PC-3 (cell line): ENCODE data around the gene DMAC2L. TPM values are rescaled to one million over a fixed set of nuclear protein-coding genes. Genes with fewer than 3 reads are reported as not detected.

Experiments
- ATAC-seq: fragments of 200-7000 bp; cut with Tn5 transposase; 2 replicates; pipeline ENCODE4 v1.9.1; 2020; ENCODE audit warnings: mild to moderate bottlenecking, moderate library complexity
- BruUV-seq: library from RNA; stranded (reverse); fragments of 400-500 nt; replicated peaks from 2 replicates; lab custom pipeline; 2021; lab: Mats Ljungman, UMichigan
- CTCF ChIA-PET: fragments of 300-600 bp; sonication (Branson Sonifier 250); formaldehyde crosslinking; loops from one replicate; lab custom pipeline; 2022; ENCODE audit warnings: antibody characterized with exemption; lab: Charles Lee
- POLR2A ChIA-PET: fragments of 300-600 bp; sonication (Branson Sonifier 250); formaldehyde crosslinking; loops from one replicate; lab custom pipeline; 2022; ENCODE audit warnings: antibody characterized with exemption; ENCODE audit not compliant: unreplicated experiment; lab: Charles Lee
- DNase-seq: peaks from one replicate; pipeline ENCODE4 v3.0.0-alpha.2; 2015
- H2AFZ ChIP-seq: fragments of 300-600 bp; sonication (generic); 2 replicates; pipeline ENCODE4 v1.6.0; 2016; ENCODE audit warnings: antibody characterized with exemption, low read length
- H3F3A ChIP-seq: fragments of 300-600 bp; sonication (generic); one replicate; pipeline ENCODE4 v1.6.0; 2017; ENCODE audit warnings: antibody characterized with exemption, low read length, control low read depth, mild to moderate bottlenecking; ENCODE audit not compliant: unreplicated experiment
- H3K27ac ChIP-seq: fragments of 300-600 bp; sonication (generic); 2 replicates; pipeline ENCODE4 v1.5.1; 2016; ENCODE audit warnings: mild to moderate bottlenecking, low read length
- H3K27me3 ChIP-seq: fragments of 300-600 bp; sonication (generic); 2 replicates; pipeline ENCODE4 v1.6.1; 2016; ENCODE audit warnings: low read length, mixed read lengths
- H3K36me3 ChIP-seq: fragments of 300-600 bp; sonication (generic); 2 replicates; pipeline ENCODE4 v1.6.1; 2016; ENCODE audit warnings: low read depth, mixed run types, low read length, mixed read lengths
- H3K4me1 ChIP-seq: fragments of 300-600 bp; sonication (generic); 2 replicates; pipeline ENCODE4 v1.5.1; 2016; ENCODE audit warnings: low read length; ENCODE audit not compliant: insufficient read depth
- H3K4me2 ChIP-seq: fragments of 300-600 bp; sonication (generic); 2 replicates; pipeline ENCODE4 v1.6.0; 2016; ENCODE audit warnings: low read length
- H3K4me3 ChIP-seq: fragments of 300-600 bp; sonication (generic); 2 replicates; pipeline ENCODE4 v1.5.1; 2016; ENCODE audit warnings: mild to moderate bottlenecking, low read length, mixed read lengths
- H3K79me2 ChIP-seq: fragments of 300-600 bp; sonication (generic); 2 replicates; pipeline ENCODE4 v1.6.1; 2017; ENCODE audit warnings: low read length, mixed read lengths
- H3K9ac ChIP-seq: fragments of 300-600 bp; sonication (generic); 2 replicates; pipeline ENCODE4 v1.6.0; 2016; ENCODE audit warnings: mild to moderate bottlenecking, low read length
- H3K9me2 ChIP-seq: fragments of 300-600 bp; sonication (generic); replicated peaks from 2 replicates; pipeline ENCODE4 v1.6.1; 2016; ENCODE audit warnings: mixed run types, low read length, mixed read lengths
- H3K9me3 ChIP-seq: fragments of 300-600 bp; sonication (generic); 2 replicates; pipeline ENCODE4 v1.6.1; 2016; ENCODE audit warnings: low read length, mixed read lengths
- H4K20me1 ChIP-seq: fragments of 300-600 bp; sonication (generic); 2 replicates; pipeline ENCODE4 v1.6.1; 2016; ENCODE audit warnings: low read length, mixed read lengths
- EZH2 ChIP-seq: fragments of 300-600 bp; sonication (generic); IDR thresholded peaks from one replicate; pipeline ENCODE4 v1.6.1; 2017; ENCODE audit warnings: antibody characterized with exemption, mild to moderate bottlenecking, low read length; ENCODE audit not compliant: unreplicated experiment
- EZH2phosphoT487 ChIP-seq: fragments of 300-600 bp; sonication (generic); IDR thresholded peaks from 2 replicates; pipeline ENCODE4 v1.6.1; 2018; ENCODE audit warnings: mild to moderate bottlenecking, antibody characterized with exemption, low read length, borderline replicate concordance
- intact Hi-C: fragments of 100-400 bp; cut with micrococcal nuclease; formaldehyde crosslinking; loops from 2 replicates; pipeline ENCODE4 v1.9.0; 2023
- total RNA-seq: library from RNA; depleted of rRNA; stranded (reverse); fragments of >200 nt; gene quantifications from 2 replicates; pipeline ENCODE4 v1.2.3, GENCODE V29; 2014
- TF ChIP-seq, protein P1 (sequence below): fragments of 300-600 bp; sonication (generic); conservative IDR thresholded peaks from 2 replicates; pipeline ENCODE4 v1.5.1; 2017; ENCODE audit warnings: antibody characterized with exemption, low read depth, mild to moderate bottlenecking, low read length

The DMAC2L gene
- total RNA-seq, 1 experiment from 2014 or later: 18.1 TPM

DNA sequence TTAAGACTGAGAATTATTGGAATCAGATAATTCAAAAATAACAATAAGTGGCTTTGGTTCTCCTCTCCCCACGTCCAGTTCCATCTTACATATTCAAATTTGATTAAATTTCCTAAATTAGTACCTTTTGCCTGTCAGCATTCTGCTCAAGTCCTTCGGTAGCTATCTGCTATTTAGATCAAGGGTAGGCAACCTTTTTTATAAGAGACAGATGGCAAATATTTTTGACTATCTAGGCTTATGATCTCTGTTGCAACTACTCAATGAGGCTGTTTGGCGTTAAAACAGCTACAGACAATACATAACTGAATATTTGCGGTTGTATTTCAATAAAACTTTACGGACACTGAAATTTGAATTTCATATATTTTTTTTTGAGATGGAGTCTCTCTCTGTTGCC, 21.8 kb upstream of the DMAC2L start:
- CTCF ChIA-PET: no interaction called here
- H3K9me2 ChIP-seq: no peaks in the 10 kb centered on the region
- no peaks in the 10 kb centered on the region for H3K79me2 ChIP-seq
- H3F3A ChIP-seq: no peaks in the 10 kb centered on the region
- H3K4me2 ChIP-seq: no peak overlapping the region
- no TSS peak for BruUV-seq
- no peak overlapping the region for H3K9ac ChIP-seq
- no peak overlapping the region for H3K4me3 ChIP-seq
- H2AFZ ChIP-seq: no peak overlapping the region
- H3K9me3 ChIP-seq: no peaks in the 10 kb centered on the region
- H3K27ac ChIP-seq: no peak overlapping the region
- TF ChIP-seq EZH2 (no peak), EZH2phosphoT487 (no peak)
- TF ChIP-seq, protein P1, sequence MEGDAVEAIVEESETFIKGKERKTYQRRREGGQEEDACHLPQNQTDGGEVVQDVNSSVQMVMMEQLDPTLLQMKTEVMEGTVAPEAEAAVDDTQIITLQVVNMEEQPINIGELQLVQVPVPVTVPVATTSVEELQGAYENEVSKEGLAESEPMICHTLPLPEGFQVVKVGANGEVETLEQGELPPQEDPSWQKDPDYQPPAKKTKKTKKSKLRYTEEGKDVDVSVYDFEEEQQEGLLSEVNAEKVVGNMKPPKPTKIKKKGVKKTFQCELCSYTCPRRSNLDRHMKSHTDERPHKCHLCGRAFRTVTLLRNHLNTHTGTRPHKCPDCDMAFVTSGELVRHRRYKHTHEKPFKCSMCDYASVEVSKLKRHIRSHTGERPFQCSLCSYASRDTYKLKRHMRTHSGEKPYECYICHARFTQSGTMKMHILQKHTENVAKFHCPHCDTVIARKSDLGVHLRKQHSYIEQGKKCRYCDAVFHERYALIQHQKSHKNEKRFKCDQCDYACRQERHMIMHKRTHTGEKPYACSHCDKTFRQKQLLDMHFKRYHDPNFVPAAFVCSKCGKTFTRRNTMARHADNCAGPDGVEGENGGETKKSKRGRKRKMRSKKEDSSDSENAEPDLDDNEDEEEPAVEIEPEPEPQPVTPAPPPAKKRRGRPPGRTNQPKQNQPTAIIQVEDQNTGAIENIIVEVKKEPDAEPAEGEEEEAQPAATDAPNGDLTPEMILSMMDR: no peak
- no peak for DNase-seq
- no peaks in the 10 kb centered on the region for H4K20me1 ChIP-seq
- POLR2A ChIA-PET: no interaction called here
- no peak for ATAC-seq
- peaks cover 7% of the 10 kb centered on the region; the same call in 1 of the 2 replicates for H3K36me3 ChIP-seq
- intact Hi-C loops: no loop called here
- no peaks in the 10 kb centered on the region for H3K27me3 ChIP-seq
- H3K4me1 ChIP-seq: no peaks in the 10 kb centered on the region

DNA sequence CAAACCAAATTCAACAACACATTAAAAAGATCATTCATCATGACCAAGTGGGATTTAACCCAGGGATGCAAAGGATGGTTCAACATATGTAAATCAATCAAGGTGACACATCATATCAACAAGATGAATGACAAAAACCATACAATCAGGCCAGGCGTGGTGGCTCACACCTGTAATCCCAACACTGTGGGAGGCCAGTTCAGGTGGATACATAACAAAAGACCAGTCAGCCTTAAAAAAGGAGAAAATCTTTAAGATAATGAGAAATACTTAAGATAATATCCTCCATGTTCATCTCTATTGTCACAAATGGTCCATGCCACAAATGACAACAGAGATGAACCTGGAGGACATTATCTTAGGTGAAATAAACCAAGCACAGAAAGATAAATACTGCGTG, 12.5 kb upstream of the DMAC2L start:
- POLR2A ChIA-PET: no interaction called here
- CTCF ChIA-PET: no interaction called here
- H3K9me3 ChIP-seq: no peaks in the 10 kb centered on the region
- H3K79me2 ChIP-seq: peaks cover 10% of the 10 kb centered on the region
- intact Hi-C loops: no loop called here
- H3F3A ChIP-seq: no peaks in the 10 kb centered on the region
- H3K9me2 ChIP-seq: no peaks in the 10 kb centered on the region
- H3K9ac ChIP-seq: no peak overlapping the region
- H2AFZ ChIP-seq: no peak overlapping the region
- ATAC-seq (no peak), DNase-seq (no peak)
- BruUV-seq: no TSS peak
- no peaks in the 10 kb centered on the region for H4K20me1 ChIP-seq
- no peak overlapping the region for H3K27ac ChIP-seq
- H3K36me3 ChIP-seq: peaks cover 6% of the 10 kb centered on the region; the same call in 1 of the 2 replicates
- H3K27me3 ChIP-seq: no peaks in the 10 kb centered on the region
- no peak overlapping the region for H3K4me2 ChIP-seq
- H3K4me1 ChIP-seq: no peaks in the 10 kb centered on the region
- H3K4me3 ChIP-seq: no peak overlapping the region
- TF ChIP-seq EZH2 (no peak), EZH2phosphoT487 (no peak)
- TF ChIP-seq, protein P1: no peak

DNA sequence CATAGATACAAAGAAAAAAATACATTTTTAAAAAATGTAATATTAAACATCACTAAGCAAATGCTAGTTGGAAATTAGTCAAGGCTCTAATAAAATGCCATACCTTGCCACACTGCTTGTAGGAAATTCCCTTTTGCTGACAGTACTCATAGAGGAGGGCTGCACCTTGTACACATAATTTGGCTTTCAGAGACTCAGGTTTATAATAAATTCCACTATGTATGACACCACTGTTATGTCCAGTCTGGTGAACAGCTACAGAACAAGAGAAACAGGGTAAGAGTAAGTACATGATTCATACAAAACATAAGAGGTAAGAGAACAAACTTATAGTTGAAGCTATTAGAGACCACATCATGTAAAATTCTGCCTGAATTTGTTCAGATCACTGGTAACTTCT, 10.2 kb upstream of the DMAC2L start:
- intact Hi-C loops: no loop called here
- DNase-seq (peak; percentile 17), ATAC-seq (peak; percentile 24)
- no peaks in the 10 kb centered on the region for H3K9me2 ChIP-seq
- ChIA-PET POLR2A (no interaction called here), CTCF (no interaction called here)
- H4K20me1 ChIP-seq: no peaks in the 10 kb centered on the region
- no TSS peak for BruUV-seq
- H3K79me2 ChIP-seq: peaks cover 28% of the 10 kb centered on the region
- H3K27me3 ChIP-seq: no peaks in the 10 kb centered on the region
- H3K9ac ChIP-seq: no peak overlapping the region
- H3F3A ChIP-seq: no peaks in the 10 kb centered on the region
- no peak overlapping the region for H2AFZ ChIP-seq
- no peaks in the 10 kb centered on the region for H3K4me1 ChIP-seq
- TF ChIP-seq EZH2 (no peak), EZH2phosphoT487 (no peak)
- TF ChIP-seq, protein P1: no peak
- no peak overlapping the region for H3K4me3 ChIP-seq
- no peak overlapping the region for H3K27ac ChIP-seq
- no peaks in the 10 kb centered on the region for H3K9me3 ChIP-seq
- peaks cover 6% of the 10 kb centered on the region; the same call in 1 of the 2 replicates for H3K36me3 ChIP-seq
- H3K4me2 ChIP-seq: no peak overlapping the region
